ENCODE measurements around the gene PDE6A.
"Not testable (repeated sequence)": the region's sequence is repeated elsewhere in the genome, so short reads cannot be mapped to it uniquely, and the experiment has no call there.

- TF ChIP-seq CTCF (IDR thresholded peaks at IDR 0.05; ENCODE audit: low read depth, low read length); EZH2phosphoT487 (IDR thresholded peaks at IDR 0.05; ENCODE audit: low read depth): not testable (repeated sequence)
Observed at GRCh38 chr5:149858481-149858880, 86.1 kb downstream of the PDE6A start.
